ENCODE results near the gene ZNF317.
"Not testable (repeated sequence)": the region's sequence is repeated elsewhere in the genome, so short reads cannot be mapped to it uniquely, and the experiment has no call there.

ZNF317 gene

GRCh38 chr19:9178901-9179300, 38.7 kb downstream of the ZNF317 start, which contains the start of gene OR7D2:
OR7D2 (plus strand) TSS chr19:9178979; CDS start chr19:9185782, 6,803 bp downstream.
- no peak for DNase-seq

- DNase-seq: no peak
Measured at GRCh38 chr19:9183000-9183399, 42.8 kb downstream of the ZNF317 start.

- no peak for DNase-seq
Measured at GRCh38 chr19:9187191-9187590, 47.0 kb downstream of the ZNF317 start.

GRCh38 chr19:9189535-9189934, 49.3 kb downstream of the ZNF317 start:
- no peak for DNase-seq

- DNase-seq: not testable (repeated sequence)
Measured at GRCh38 chr19:9198044-9198443, 57.8 kb downstream of the ZNF317 start.

GRCh38 chr19:9205501-9206113, 65.4 kb downstream of the ZNF317 start:
- peak; percentile 61 for DNase-seq
